ENCODE results near the gene LRRC63. TPM values are rescaled to one million over a fixed set of nuclear protein-coding genes. Genes with fewer than 3 reads are reported as not detected.

Gene LRRC63
- polyA plus RNA-seq, 1 experiment, result not detected

DNA sequence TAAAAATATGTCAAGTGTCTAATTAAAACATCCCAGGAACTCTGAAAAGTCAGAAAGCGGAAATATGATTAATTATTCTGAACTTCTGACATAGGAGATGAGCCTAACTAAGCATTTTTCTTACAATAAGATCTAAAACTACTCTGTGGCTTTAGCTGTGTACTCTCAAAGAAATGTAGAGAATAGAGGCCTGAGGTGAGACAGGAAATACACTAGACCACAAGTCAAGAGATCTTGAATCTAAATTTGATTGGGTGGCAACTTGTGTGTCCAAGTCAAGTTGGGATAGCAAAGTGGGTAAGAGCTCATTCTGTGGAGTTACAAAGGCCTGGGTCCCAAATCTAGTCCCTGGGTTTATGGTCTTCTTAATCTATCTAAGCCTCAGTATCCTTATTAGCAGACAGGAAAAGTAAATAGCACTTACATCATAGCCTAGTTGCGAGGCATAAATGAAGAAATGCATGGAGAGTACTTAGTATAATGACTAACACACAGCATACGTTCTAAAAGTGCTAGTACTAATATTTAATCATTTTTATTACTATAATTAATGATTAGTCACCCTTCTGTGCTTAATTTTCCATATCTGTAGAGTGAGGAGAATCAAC, 9.4 kb upstream of the LRRC63 start:
- CTCF ChIA-PET, result no interaction called here
- no peaks in the 10 kb centered on the region for H3K27me3 ChIP-seq (ENCODE audit: control insufficient read depth, insufficient read depth, low read length)
- no peak overlapping the region for H3K27ac ChIP-seq (ENCODE audit: low read depth, low read length)
- no peak overlapping the region for H3K4me3 ChIP-seq (ENCODE audit: low read depth, low read length)
- TF ChIP-seq, protein P1, sequence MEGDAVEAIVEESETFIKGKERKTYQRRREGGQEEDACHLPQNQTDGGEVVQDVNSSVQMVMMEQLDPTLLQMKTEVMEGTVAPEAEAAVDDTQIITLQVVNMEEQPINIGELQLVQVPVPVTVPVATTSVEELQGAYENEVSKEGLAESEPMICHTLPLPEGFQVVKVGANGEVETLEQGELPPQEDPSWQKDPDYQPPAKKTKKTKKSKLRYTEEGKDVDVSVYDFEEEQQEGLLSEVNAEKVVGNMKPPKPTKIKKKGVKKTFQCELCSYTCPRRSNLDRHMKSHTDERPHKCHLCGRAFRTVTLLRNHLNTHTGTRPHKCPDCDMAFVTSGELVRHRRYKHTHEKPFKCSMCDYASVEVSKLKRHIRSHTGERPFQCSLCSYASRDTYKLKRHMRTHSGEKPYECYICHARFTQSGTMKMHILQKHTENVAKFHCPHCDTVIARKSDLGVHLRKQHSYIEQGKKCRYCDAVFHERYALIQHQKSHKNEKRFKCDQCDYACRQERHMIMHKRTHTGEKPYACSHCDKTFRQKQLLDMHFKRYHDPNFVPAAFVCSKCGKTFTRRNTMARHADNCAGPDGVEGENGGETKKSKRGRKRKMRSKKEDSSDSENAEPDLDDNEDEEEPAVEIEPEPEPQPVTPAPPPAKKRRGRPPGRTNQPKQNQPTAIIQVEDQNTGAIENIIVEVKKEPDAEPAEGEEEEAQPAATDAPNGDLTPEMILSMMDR (IDR thresholded peaks at IDR 0.05; ENCODE audit: low read depth, low read length), result no peak
- POLR2A ChIA-PET, result no interaction called here
- no peak for DNase-seq (ENCODE audit: low read depth, low spot score)
- H3K9me3 ChIP-seq (ENCODE audit: control insufficient read depth, insufficient read depth, low read length), result no peaks in the 10 kb centered on the region

DNA sequence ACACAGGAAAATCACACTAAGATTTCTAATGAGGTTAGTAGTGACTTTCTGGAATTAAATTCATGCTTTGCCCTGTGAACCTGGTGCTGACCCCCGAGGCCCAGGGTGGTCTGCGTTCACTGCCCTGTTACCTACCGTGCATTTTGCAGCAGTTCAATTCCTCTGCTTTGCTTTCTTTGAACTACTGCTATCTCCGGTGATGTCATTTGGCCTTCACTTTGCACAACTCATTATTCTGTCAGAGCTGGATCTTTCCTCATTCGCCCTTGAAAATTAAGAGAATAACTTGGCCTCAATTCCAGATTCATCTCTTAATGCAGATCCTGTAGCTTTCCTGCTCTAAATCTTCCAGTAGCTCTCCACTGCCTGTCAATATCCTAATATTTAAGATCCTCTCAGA, 8.8 kb upstream of the LRRC63 start:
- H3K27me3 ChIP-seq (ENCODE audit: control insufficient read depth, insufficient read depth, low read length), result peaks cover 2% of the 10 kb centered on the region
- H3K4me3 ChIP-seq (ENCODE audit: low read depth, low read length), result no peak overlapping the region
- H3K27ac ChIP-seq (ENCODE audit: low read depth, low read length), result no peak overlapping the region
- TF ChIP-seq, protein P1 (IDR thresholded peaks at IDR 0.05; ENCODE audit: low read depth, low read length), result no peak
- ChIA-PET CTCF (interaction anchor here (0.6 kb wide), 1 partner anchor 43 kb away, joined by 3 read pairs; no protein-coding TSS in a partner anchor), POLR2A (no interaction called here)
- no peaks in the 10 kb centered on the region for H3K9me3 ChIP-seq (ENCODE audit: control insufficient read depth, insufficient read depth, low read length)
- no peak for DNase-seq (ENCODE audit: low read depth, low spot score)

DNA sequence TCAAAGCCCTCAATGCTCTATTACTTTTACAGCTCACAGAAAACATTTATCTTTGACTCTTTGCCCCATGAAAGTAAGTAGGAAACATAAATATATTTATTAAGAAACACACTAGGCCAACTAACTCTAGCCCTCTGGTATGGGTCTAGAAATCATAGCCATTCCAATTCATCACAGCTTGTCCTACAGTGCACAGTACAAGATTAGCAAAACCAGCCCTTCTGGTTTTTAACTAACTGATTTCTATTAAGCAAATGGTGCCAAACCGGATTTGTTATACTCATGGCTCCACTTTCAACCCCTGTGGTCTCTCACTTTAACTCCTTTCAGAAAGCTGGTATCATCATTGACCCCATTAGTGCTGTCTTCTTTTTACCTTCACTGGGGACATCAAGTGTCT, 5.6 kb upstream of the LRRC63 start:
- ChIA-PET POLR2A (no interaction called here), CTCF (no interaction called here)
- H3K4me3 ChIP-seq (ENCODE audit: low read depth, low read length), result no peak overlapping the region
- H3K9me3 ChIP-seq (ENCODE audit: control insufficient read depth, insufficient read depth, low read length), result no peaks in the 10 kb centered on the region
- no peak overlapping the region for H3K27ac ChIP-seq (ENCODE audit: low read depth, low read length)
- H3K27me3 ChIP-seq (ENCODE audit: control insufficient read depth, insufficient read depth, low read length), result peaks cover 10% of the 10 kb centered on the region
- TF ChIP-seq, protein P1 (IDR thresholded peaks at IDR 0.05; ENCODE audit: low read depth, low read length), result no peak
- no peak for DNase-seq (ENCODE audit: low read depth, low spot score)

DNA sequence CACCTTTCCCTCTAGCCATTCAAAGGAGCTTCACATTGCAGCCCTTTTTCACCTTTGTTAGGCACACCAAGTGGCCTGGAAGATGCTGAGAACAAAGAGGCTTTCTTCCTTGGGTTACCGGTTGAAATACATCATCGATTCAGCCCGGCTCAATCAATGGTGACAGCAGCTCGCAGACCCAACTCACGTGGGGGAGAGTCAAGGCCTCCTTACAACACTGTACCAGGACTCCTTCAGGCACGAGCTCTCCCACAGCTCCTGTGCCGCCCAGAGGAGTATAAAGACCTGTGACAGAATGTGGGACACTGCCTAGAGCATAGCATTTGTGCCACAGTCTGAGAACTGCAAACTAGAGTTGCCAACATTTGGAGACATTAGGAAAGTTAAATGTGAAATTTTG, 3.9 kb upstream of the LRRC63 start:
- Histone ChIP-seq H3K9me3 (ENCODE audit: control insufficient read depth, insufficient read depth, low read length) (no peaks in the 10 kb centered on the region), H3K27me3 (ENCODE audit: control insufficient read depth, insufficient read depth, low read length) (peaks cover 20% of the 10 kb centered on the region), H3K27ac (ENCODE audit: low read depth, low read length) (no peak overlapping the region), H3K4me3 (ENCODE audit: low read depth, low read length) (no peak overlapping the region)
- CTCF ChIA-PET, result no interaction called here
- DNase-seq (ENCODE audit: low read depth, low spot score), result no peak
- POLR2A ChIA-PET, result no interaction called here
- TF ChIP-seq, protein P1 (IDR thresholded peaks at IDR 0.05; ENCODE audit: low read depth, low read length), result no peak

DNA sequence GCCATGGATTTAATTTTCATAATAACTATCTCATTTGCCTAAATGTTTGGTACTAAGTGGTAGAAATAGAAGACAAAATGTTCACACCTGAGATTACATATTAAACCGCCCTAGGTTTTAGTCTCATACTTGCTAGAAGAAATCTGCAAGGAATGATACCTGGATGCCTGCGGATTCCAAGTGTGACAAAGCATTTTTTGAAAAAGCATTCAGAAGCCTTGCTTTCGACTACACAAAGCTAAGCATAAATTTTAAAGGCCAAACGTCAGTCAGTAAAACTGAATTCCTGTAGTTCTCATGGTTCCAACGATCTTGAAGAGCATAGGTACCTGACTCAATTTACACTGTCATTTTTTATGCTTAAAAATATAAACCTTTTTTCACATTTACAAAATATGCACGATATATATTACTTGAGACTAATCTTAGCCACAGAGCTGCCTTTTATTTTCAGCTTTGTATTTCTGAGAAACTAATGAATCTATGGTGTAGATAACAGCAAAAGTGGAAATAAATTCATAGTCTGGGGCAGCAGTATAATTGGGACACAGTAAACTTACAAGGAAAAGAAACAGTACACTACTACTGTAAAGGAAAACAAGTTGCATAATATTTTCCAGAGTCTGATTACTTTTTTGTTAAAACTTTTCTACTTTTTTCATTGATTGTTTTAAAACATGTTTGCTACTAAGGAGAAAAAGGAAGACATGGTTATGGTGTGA, 1.2 kb upstream of the LRRC63 start:
- no peaks in the 10 kb centered on the region for H3K9me3 ChIP-seq (ENCODE audit: control insufficient read depth, insufficient read depth, low read length)
- peaks cover 20% of the 10 kb centered on the region for H3K27me3 ChIP-seq (ENCODE audit: control insufficient read depth, insufficient read depth, low read length)
- H3K27ac ChIP-seq (ENCODE audit: low read depth, low read length), result no peak overlapping the region
- POLR2A ChIA-PET, result interaction anchor here (0.6 kb wide), 1 partner anchor 10 kb away, joined by 3 read pairs; no protein-coding TSS in a partner anchor
- H3K4me3 ChIP-seq (ENCODE audit: low read depth, low read length), result no peak overlapping the region
- CTCF ChIA-PET, result no interaction called here
- TF ChIP-seq, protein P1 (IDR thresholded peaks at IDR 0.05; ENCODE audit: low read depth, low read length), result no peak
- no peak for DNase-seq (ENCODE audit: low read depth, low spot score)
